ENCODE results near the gene CPT2.

CPT2 gene

GRCh38 chr1:53196485-53197290 is at the start of gene CPT2:
TSS of gene CPT2 (plus strand) at chr1:53196824. CDS start at chr1:53196944, 120 bp downstream.
- peak; percentile 91 for DNase-seq

- no peak for DNase-seq
Observed at GRCh38 chr1:53147174-53147573, 49.5 kb upstream of the CPT2 start.

GRCh38 chr1:53148123-53148522 is 48.5 kb upstream of the CPT2 start:
- no peak for DNase-seq

- no peak for DNase-seq
Observed at GRCh38 chr1:53153752-53154151, 42.9 kb upstream of the CPT2 start.

- DNase-seq: no peak
Observed at GRCh38 chr1:53154859-53155438, 41.7 kb upstream of the CPT2 start.

- no peak for DNase-seq
Observed at GRCh38 chr1:53155534-53155933, 41.1 kb upstream of the CPT2 start.

GRCh38 chr1:53155945-53156344 is 40.7 kb upstream of the CPT2 start:
- no peak for DNase-seq

- no peak for DNase-seq
Observed at GRCh38 chr1:53156783-53157182, 39.8 kb upstream of the CPT2 start.

- DNase-seq: no peak
Observed at GRCh38 chr1:53158900-53159299, 37.7 kb upstream of the CPT2 start.

- no peak for DNase-seq
Observed at GRCh38 chr1:53160924-53161378, 35.7 kb upstream of the CPT2 start.

- no peak for DNase-seq
Observed at GRCh38 chr1:53162621-53163020, 34.0 kb upstream of the CPT2 start.

- DNase-seq: no peak
Observed at GRCh38 chr1:53163291-53163768, 33.3 kb upstream of the CPT2 start.

- no peak for DNase-seq
Observed at GRCh38 chr1:53165408-53165961, 31.1 kb upstream of the CPT2 start.

- DNase-seq: no peak
Observed at GRCh38 chr1:53166366-53166765, 30.3 kb upstream of the CPT2 start.

GRCh38 chr1:53166912-53167311 is 29.7 kb upstream of the CPT2 start:
- no peak for DNase-seq

GRCh38 chr1:53172426-53173128 is 24.0 kb upstream of the CPT2 start:
- DNase-seq: no peak

GRCh38 chr1:53174971-53175913 is 21.4 kb upstream of the CPT2 start:
- no peak for DNase-seq

- DNase-seq: no peak
Observed at GRCh38 chr1:53176452-53177208, 20.0 kb upstream of the CPT2 start.

- DNase-seq: no peak
Observed at GRCh38 chr1:53180226-53180625, 16.4 kb upstream of the CPT2 start.

- no peak for DNase-seq
Observed at GRCh38 chr1:53180951-53181350, 15.7 kb upstream of the CPT2 start.

GRCh38 chr1:53182111-53182593 is 14.5 kb upstream of the CPT2 start:
- DNase-seq: peak; percentile 82

Data from activated naive CD4-positive, alpha-beta T cell treated with Interleukin-2 at 50 U/mL for 16 hours (primary cell).